T-helper 1 cell treated with Interleukin-12 subunit alpha and Interleukin-12 subunit beta and Interleukin-4 antibody, amounts not matched to agents 30 μg/mL and 1 μg/mL, for 36 hours (primary cell): ENCODE results near the gene YBX1.
"Not testable (repeated sequence)": the region's sequence is repeated elsewhere in the genome, so short reads cannot be mapped to it uniquely, and the experiment has no call there.

ENCODE experiments used
- H3K27ac Mint-ChIP-seq: one replicate; pipeline ENCODE4 v1.8.0; 2021; ENCODE audit warnings: mild to moderate bottlenecking, mixed read lengths
- H3K27me3 Mint-ChIP-seq: one replicate; pipeline ENCODE4 v1.8.0; 2021; ENCODE audit warnings: low read depth, mixed read lengths
- H3K36me3 Mint-ChIP-seq: one replicate; pipeline ENCODE4 v1.8.0; 2021; ENCODE audit warnings: low read depth, mixed read lengths
- H3K4me1 Mint-ChIP-seq: one replicate; pipeline ENCODE4 v1.8.0; 2021; ENCODE audit warnings: low read depth, mixed read lengths
- H3K4me3 Mint-ChIP-seq: one replicate; pipeline ENCODE4 v1.8.0; 2021; ENCODE audit warnings: mild to moderate bottlenecking, moderate library complexity, mixed read lengths
- H3K9me3 Mint-ChIP-seq: one replicate; pipeline ENCODE4 v1.8.0; 2021; ENCODE audit warnings: mixed read lengths

Gene YBX1

DNA sequence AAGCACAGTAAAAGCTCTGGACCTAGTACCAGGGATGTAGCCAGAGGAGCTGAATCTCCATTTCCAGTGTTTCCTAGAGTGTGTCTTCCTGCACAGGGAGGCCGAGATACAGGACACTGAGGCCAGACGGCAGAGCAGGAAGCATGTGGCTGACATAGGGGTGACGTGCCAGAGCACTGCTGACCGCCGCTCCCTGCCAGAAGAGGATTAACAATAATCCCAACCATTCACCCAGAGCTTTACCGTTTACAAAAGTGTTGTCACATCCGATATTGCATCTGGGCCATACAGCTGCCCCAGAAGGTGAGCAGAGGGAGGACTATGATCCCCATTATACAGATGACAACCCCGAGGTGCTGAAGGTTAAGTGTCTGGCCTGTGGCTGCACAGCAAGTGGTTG lies 63.6 kb downstream of the YBX1 start:
- H3K9me3 Mint-ChIP-seq: no peaks in the 10 kb centered on the region
- peaks cover 25% of the 10 kb centered on the region for H3K36me3 Mint-ChIP-seq
- peak overlapping the region; percentile 24 for H3K27ac Mint-ChIP-seq
- no peak overlapping the region for H3K4me3 Mint-ChIP-seq
- H3K4me1 Mint-ChIP-seq: no peaks in the 10 kb centered on the region
- H3K27me3 Mint-ChIP-seq: no peaks in the 10 kb centered on the region

DNA sequence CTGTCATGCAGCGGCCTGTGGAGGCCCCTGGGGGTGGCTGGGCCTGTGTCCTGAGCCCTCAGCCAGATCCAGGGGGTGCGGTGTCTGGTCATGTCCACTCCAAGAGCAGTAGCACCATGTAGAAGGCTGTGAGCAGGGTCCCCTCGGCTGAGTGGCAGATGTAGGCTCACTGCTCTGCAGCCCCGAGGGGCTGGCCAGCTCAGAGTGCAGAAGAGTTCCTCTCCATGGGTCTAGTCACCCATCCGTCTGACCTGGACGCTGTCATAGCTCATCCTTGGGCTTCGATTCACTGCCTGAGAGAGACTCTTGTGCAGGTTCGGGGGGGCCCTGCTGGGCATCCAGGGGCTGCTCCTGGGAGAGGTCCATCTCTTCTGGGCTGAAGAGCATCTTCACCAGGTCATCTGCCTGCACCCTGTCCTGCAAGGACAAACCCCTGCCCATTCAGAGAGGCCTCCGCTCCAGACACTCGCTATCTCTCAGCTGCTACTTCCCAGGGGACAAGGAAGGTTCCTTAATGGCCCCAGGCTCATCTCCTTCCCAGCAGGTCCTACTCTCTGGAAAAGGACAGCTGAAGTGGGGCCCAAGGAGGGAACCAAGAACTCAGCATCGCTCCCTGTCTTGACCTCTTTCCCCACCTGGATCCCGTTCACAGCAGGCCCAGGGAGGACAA lies 64.4 kb downstream of the YBX1 start:
- no peak overlapping the region for H3K4me3 Mint-ChIP-seq
- H3K27ac Mint-ChIP-seq: no peak overlapping the region
- H3K4me1 Mint-ChIP-seq: no peaks in the 10 kb centered on the region
- no peaks in the 10 kb centered on the region for H3K27me3 Mint-ChIP-seq
- H3K36me3 Mint-ChIP-seq: peaks cover 26% of the 10 kb centered on the region
- H3K9me3 Mint-ChIP-seq: no peaks in the 10 kb centered on the region

DNA sequence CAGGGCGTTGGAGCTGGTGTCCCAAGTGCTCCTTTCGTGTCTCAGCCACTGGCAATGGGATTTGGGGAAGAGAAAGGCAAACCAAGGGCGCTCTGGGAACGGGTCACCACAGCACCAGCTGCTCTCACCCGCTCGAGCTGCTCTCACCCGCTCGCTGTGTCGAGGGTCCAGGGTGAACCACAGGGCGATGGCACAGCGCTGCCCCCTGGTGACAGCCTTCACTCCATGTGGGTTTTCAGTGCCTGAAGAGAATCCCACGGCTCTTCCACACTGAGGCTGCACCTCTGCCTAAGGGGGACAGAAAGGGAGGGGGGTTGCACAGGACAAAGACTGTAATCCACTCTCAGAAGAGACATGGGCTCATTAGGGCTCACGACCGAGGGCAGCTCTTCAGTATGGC lies 64.9 kb downstream of the YBX1 start:
- Mint-ChIP-seq H3K4me3 (no peak overlapping the region), H3K36me3 (peaks cover 31% of the 10 kb centered on the region), H3K9me3 (no peaks in the 10 kb centered on the region), H3K27me3 (no peaks in the 10 kb centered on the region), H3K27ac (no peak overlapping the region), H3K4me1 (no peaks in the 10 kb centered on the region)

DNA sequence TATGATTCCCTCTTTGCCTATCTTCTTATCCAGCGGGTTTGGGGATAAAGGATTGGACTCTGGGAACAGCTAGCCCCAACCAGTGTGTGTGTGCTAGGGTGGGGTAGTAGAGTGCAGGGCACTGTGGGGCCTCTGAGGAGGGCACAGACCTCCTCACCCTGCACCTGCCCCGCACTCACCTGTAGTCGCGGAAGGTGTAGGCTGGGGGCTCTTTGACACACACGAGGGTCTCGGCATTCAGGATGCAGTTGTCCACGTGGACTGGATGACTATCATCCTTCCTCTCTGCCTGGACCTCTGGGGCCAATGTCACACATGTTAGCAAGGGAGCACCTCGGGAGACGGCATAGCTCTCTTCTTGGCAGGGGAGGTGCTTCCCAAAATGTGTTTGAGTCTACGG lies 65.8 kb downstream of the YBX1 start:
- no peak overlapping the region for H3K4me3 Mint-ChIP-seq
- H3K4me1 Mint-ChIP-seq: no peaks in the 10 kb centered on the region
- no peaks in the 10 kb centered on the region for H3K9me3 Mint-ChIP-seq
- no peak overlapping the region for H3K27ac Mint-ChIP-seq
- no peaks in the 10 kb centered on the region for H3K27me3 Mint-ChIP-seq
- H3K36me3 Mint-ChIP-seq: peaks cover 39% of the 10 kb centered on the region

DNA sequence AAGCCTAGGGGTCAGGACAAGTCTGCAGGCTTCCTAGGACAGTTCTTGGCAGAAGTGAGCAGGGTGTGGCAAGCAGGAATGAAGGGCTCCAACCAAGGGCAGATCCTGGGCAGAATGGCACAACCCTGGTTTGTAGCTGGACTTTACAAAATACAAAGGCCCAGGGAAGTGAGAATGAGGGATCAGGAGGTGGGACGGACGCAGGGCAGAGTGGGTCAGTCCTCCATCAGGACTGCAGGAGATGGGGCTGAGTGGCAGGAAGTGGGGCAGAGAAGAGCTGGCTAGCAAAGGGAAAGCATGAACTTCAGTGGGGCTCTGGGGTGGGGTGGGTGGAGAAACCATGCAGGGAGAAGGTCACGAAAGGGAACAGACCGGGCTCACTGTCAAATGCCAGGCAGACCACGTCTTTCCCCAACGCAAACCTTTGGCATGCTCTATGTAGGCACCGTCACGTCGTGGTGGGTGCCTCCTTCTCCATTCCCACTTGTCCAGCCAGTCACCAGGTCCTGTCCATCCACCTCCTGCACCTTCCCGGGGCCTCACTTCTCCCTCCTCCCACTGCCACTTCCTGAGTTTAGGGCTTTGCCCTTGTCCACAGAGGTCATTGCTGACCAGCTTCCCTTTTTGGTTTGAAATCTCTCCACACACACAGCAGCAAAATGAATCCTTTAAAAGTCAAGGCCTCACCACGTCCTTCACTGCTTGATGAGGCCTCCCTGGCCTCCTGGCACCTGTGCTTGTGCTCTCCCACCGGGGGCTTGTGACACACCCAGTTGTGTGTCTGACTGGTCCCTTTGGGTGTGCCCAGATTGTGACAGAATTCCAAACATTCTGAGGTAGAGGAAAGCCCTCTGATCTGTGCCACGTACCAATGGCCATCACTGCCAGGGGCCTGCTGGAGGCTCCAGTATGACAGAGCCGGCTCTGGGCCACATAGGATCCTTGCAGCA lies 66.5 kb downstream of the YBX1 start:
- Mint-ChIP-seq H3K4me1 (no peaks in the 10 kb centered on the region), H3K9me3 (no peaks in the 10 kb centered on the region), H3K27ac (peak overlapping the region; percentile 41), H3K36me3 (peaks cover 44% of the 10 kb centered on the region), H3K4me3 (no peak overlapping the region), H3K27me3 (no peaks in the 10 kb centered on the region)

DNA sequence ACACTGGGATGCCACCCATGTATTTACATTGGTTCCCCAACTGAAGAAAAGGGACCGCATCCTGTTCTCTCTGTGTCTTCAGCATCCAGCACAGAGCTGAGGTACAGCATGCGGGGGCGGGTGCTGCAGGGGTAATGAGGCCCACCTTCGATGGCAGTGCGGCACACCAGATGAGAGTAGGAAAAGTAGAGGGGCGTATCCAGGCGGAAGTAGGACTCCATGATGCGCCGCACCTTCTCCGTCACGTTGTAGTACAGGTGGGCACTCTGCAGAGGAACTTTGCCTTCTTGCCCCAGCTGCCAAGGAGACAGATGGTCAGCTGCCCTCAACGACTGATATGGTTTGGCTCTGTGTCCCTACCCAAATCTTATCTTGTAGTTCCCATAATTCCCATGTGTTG lies 67.8 kb downstream of the YBX1 start:
- Mint-ChIP-seq H3K27ac (no peak overlapping the region), H3K4me1 (no peaks in the 10 kb centered on the region), H3K27me3 (no peaks in the 10 kb centered on the region), H3K9me3 (no peaks in the 10 kb centered on the region), H3K4me3 (no peak overlapping the region), H3K36me3 (peaks cover 53% of the 10 kb centered on the region)

DNA sequence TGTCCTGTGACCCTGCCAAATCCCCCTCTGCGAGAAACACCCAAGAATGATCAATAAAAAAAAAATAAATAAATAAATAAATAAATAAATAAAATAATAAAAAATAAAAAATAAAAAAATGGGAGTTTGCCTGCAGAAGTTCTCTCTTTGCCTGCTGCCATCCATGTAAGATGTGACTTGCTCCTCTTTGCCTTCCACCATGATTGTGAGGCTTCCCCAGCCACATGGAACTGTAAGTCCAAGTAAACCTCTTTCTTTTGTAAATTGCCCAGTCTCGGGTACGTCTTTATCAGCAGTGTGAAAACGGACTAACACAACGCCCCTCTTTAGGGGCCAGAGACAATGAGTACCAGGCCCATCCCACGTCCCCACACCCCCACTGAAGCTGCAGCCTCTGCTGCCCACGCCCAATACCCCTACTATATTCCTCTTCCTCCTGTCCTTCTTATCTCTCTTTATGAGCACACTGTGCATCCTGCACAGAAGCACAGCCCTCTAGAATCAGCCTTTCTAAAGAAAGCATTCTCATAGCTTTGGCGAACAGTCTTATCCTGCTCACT lies 69.4 kb downstream of the YBX1 start:
- not testable (repeated sequence) for H3K27me3 Mint-ChIP-seq, H3K4me1 Mint-ChIP-seq, H3K9me3 Mint-ChIP-seq, H3K4me3 Mint-ChIP-seq, H3K27ac Mint-ChIP-seq
- H3K36me3 Mint-ChIP-seq: peaks cover 62% of the 10 kb centered on the region

DNA sequence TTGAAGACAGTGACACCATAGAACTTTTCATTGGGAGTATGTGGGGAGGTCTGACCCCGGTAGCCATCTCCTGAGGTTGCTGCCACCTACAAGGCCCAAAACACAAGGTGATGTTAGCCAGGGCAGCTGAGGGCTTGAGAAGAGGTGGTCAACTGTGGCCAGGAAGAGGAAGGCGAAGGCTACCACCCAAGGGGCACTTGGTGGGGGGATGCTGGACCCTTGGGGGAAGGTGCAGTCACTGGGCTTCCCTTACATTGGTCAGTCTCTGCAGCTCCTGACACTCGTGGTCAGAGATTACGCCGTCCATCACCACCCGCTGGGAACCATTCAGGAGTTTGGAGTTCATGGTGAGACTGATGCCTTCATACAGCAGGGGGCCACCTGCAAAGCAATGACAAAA lies 70.1 kb downstream of the YBX1 start:
- Mint-ChIP-seq H3K9me3 (no peaks in the 10 kb centered on the region), H3K36me3 (peaks cover 63% of the 10 kb centered on the region), H3K27ac (no peak overlapping the region), H3K27me3 (no peaks in the 10 kb centered on the region), H3K4me3 (no peak overlapping the region), H3K4me1 (peaks cover 3% of the 10 kb centered on the region)

DNA sequence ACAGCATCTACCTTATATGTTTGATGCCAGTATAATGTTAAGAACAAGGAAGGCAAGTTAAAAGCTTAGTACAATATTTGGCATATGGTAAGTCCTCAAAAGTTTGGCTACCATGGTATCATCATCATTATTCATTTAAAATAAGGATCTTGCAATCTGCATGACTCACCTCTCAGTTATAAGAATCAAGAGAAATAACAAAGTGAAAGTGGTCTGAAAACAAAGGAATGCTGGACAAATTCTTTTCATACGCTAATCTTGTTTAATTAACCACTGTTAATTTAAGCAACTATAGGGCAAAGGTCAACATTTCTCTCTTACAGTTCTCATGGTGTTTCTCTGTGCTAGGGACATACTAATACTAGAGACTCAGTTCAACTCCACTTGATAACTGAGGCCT lies 70.9 kb downstream of the YBX1 start:
- peaks cover 66% of the 10 kb centered on the region for H3K36me3 Mint-ChIP-seq
- H3K9me3 Mint-ChIP-seq: no peaks in the 10 kb centered on the region
- peaks cover 3% of the 10 kb centered on the region for H3K4me1 Mint-ChIP-seq
- no peak overlapping the region for H3K4me3 Mint-ChIP-seq
- H3K27me3 Mint-ChIP-seq: no peaks in the 10 kb centered on the region
- H3K27ac Mint-ChIP-seq: no peak overlapping the region
